Activated CD8-positive, alpha-beta memory T cell treated with anti-CD3 and anti-CD28 coated beads, Interleukin-2, amount 50 U/mL, for 1 hour (primary cell): ENCODE measurements around the gene KDF1.
"Not testable (repeated sequence)": the region's sequence is repeated elsewhere in the genome, so short reads cannot be mapped to it uniquely, and the experiment has no call there.

Experiments used
- DNase-seq: peaks from one replicate; pipeline ENCODE4 v3.0.0-alpha.2; 2020; ENCODE audit errors: extremely low read depth

KDF1 gene

GRCh38 chr1:26956321-26956720 is 3.9 kb downstream of the KDF1 start:
- DNase-seq = no peak

- no peak for DNase-seq
Measured at GRCh38 chr1:26953374-26953773, 6.9 kb downstream of the KDF1 start.

- no peak for DNase-seq
Measured at GRCh38 chr1:26951821-26952497, 8.3 kb downstream of the KDF1 start.

GRCh38 chr1:26951216-26951615 is 9.1 kb downstream of the KDF1 start:
- DNase-seq = no peak

- no peak for DNase-seq
Measured at GRCh38 chr1:26950602-26951001, 9.7 kb downstream of the KDF1 start.

GRCh38 chr1:26949926-26950319 is 10.3 kb downstream of the KDF1 start:
- no peak for DNase-seq

- DNase-seq = no peak
Measured at GRCh38 chr1:26949266-26949925, 10.9 kb downstream of the KDF1 start.

- not testable (repeated sequence) for DNase-seq
Measured at GRCh38 chr1:26948725-26949057, 11.6 kb downstream of the KDF1 start.

- DNase-seq = no peak
Measured at GRCh38 chr1:26946270-26946669, 14.0 kb downstream of the KDF1 start.

- DNase-seq = no peak
Measured at GRCh38 chr1:26945728-26946127, 14.5 kb downstream of the KDF1 start.

- no peak for DNase-seq
Measured at GRCh38 chr1:26945138-26945537, 15.1 kb downstream of the KDF1 start.

GRCh38 chr1:26942656-26943055 is 17.6 kb downstream of the KDF1 start:
- DNase-seq = no peak

GRCh38 chr1:26941311-26941710 is 19.0 kb downstream of the KDF1 start:
- DNase-seq = no peak

- DNase-seq = no peak
Measured at GRCh38 chr1:26938659-26939025, 21.6 kb downstream of the KDF1 start.

GRCh38 chr1:26938004-26938658 is 22.1 kb downstream of the KDF1 start:
- no peak for DNase-seq

- no peak for DNase-seq
Measured at GRCh38 chr1:26936823-26937222, 23.4 kb downstream of the KDF1 start.

GRCh38 chr1:26932531-26932930 is 27.7 kb downstream of the KDF1 start:
- DNase-seq = no peak

- DNase-seq = no peak
Measured at GRCh38 chr1:26923711-26924110, 36.6 kb downstream of the KDF1 start.

- no peak for DNase-seq
Measured at GRCh38 chr1:26922901-26923300, 37.4 kb downstream of the KDF1 start.

- no peak for DNase-seq
Measured at GRCh38 chr1:26922431-26922729, 37.9 kb downstream of the KDF1 start.

GRCh38 chr1:26921540-26922430 is 38.5 kb downstream of the KDF1 start, which contains the start of gene NUDC:
TSS of gene NUDC (plus strand) at chr1:26921743. CDS start at chr1:26921849, 106 bp downstream.
- DNase-seq = peak; percentile 80

- no peak for DNase-seq
Measured at GRCh38 chr1:26921126-26921539, 39.1 kb downstream of the KDF1 start.
